ENCODE data around the gene BMP4. TPM values are rescaled to one million over a fixed set of nuclear protein-coding genes. Genes with fewer than 3 reads are reported as not detected.

Gene BMP4
- total RNA-seq, 2 donors from 2014 or later = 0.21 TPM; not detected in 1

DNA sequence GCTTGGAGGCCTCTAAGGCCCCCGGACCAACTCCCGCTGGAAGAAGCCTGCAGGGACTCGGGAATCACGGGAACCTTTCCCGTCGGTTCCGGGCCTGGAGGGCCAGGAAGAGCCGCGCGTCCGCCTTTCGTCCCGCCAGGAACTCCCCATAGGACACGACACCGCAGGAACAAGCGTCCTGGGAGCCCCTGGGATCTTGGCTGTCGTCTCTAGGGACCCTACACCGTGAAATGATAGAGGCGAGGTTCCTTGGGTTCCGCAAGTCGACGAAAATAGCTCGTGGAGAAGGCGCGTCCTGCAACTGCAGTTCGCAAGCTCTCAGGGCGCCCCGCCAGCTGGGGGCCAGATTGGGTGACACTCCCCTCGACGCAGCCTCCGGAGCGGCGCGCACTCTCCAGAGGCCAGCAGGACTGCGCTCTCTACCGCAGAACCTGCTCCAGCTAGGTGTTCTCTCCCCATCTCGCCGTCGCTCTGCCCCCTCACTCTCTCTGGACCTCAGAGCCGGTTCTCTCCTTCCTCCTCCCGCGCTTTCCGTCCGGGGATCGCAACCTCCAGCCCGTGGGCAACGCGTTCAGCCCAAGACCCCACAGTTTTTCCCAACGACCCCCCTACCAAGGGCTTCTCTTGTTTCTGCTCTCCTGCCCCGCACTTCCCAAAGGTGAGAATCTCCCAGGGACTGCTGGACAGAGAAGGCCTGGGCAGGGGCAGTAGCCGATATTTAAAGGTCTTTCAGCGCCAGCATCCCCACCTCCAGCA lies 776 bp downstream of the BMP4 start:
- peak overlapping the region; percentile 77 to 92 for H3K4me3 Mint-ChIP-seq
- H3K27me3 Mint-ChIP-seq (ENCODE audit: low read depth) = peaks cover 68% of the 10 kb centered on the region
- H3K27ac Mint-ChIP-seq = no peak overlapping the region
- ATAC-seq (replicated peaks in 1 of 2) = peak; percentile 33 to 35
- H3K9me3 Mint-ChIP-seq = no peaks in the 10 kb centered on the region
- peaks cover 31% of the 10 kb centered on the region for H3K4me1 Mint-ChIP-seq (ENCODE audit: low read depth)
- no peaks in the 10 kb centered on the region for H3K36me3 Mint-ChIP-seq (ENCODE audit: insufficient read depth in 2 of 2)
- peak; percentile 4 to 24 for DNase-seq

DNA sequence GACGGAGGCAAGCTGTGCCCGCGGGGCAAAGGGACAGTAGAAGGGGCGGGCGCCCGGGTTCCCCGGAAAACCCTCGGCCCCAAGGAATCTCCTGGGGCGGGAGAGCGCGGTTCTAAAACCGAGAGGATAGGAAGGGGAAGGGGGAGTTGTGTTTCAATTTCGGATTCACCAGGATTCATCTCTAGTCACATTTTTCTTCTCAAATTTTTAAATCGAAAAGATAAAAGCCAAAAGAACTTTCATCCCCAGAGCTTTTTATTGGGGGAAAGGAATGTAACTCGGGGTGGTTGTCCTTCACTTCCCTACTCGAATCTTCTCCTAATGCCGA lies 1.4 kb downstream of the BMP4 start:
- H3K27ac Mint-ChIP-seq = no peak overlapping the region
- DNase-seq (no peak), ATAC-seq (replicated peaks in 1 of 2) (no peak)
- H3K36me3 Mint-ChIP-seq (ENCODE audit: insufficient read depth in 2 of 2) = no peaks in the 10 kb centered on the region
- peaks cover 68% of the 10 kb centered on the region for H3K27me3 Mint-ChIP-seq (ENCODE audit: low read depth)
- peak overlapping the region; percentile 77 to 92 for H3K4me3 Mint-ChIP-seq
- no peaks in the 10 kb centered on the region for H3K9me3 Mint-ChIP-seq
- H3K4me1 Mint-ChIP-seq (ENCODE audit: low read depth) = peaks cover 31% of the 10 kb centered on the region

DNA sequence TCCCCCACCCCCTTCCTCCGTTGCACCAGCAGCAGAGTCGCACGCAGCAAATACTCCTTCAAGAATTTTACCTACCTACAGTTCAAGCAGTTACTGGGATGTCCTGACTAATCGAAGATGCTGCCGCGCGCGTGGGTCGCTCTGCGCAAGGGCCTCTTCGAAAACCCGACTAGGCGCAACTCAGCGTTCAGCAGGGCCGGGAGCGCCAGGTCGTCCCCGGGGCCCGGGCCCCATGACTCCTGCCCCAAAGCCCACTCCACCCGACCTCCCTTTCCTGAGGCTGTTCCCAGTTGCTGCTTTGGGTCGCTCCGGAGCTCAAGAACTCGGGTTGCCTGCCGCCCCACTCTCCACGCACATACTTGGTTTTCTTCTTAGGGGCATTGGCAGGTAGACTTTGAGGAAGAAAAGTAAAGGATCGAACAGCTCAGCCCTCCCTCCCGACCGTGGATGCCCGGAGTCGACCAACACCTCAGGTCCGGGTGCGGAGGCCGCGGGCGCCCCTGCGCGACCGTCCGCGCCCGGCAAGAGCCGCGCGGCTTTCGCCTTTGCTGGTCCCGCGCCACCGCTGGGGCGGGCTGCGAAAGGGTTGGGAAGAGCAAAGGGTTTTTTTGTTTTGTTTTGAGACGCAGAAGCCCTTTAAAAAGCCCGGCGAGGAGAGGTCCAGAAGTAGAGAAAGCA lies 1.9 kb downstream of the BMP4 start:
- ATAC-seq (replicated peaks in 1 of 2) (peak; percentile 26 to 38), DNase-seq (peak; percentile 27 to 34)
- no peak overlapping the region for H3K27ac Mint-ChIP-seq
- peaks cover 68% of the 10 kb centered on the region for H3K27me3 Mint-ChIP-seq (ENCODE audit: low read depth)
- peaks cover 31% of the 10 kb centered on the region for H3K4me1 Mint-ChIP-seq (ENCODE audit: low read depth)
- H3K36me3 Mint-ChIP-seq (ENCODE audit: insufficient read depth in 2 of 2) = no peaks in the 10 kb centered on the region
- peak overlapping the region; percentile 77 to 92 for H3K4me3 Mint-ChIP-seq
- H3K9me3 Mint-ChIP-seq = no peaks in the 10 kb centered on the region

DNA sequence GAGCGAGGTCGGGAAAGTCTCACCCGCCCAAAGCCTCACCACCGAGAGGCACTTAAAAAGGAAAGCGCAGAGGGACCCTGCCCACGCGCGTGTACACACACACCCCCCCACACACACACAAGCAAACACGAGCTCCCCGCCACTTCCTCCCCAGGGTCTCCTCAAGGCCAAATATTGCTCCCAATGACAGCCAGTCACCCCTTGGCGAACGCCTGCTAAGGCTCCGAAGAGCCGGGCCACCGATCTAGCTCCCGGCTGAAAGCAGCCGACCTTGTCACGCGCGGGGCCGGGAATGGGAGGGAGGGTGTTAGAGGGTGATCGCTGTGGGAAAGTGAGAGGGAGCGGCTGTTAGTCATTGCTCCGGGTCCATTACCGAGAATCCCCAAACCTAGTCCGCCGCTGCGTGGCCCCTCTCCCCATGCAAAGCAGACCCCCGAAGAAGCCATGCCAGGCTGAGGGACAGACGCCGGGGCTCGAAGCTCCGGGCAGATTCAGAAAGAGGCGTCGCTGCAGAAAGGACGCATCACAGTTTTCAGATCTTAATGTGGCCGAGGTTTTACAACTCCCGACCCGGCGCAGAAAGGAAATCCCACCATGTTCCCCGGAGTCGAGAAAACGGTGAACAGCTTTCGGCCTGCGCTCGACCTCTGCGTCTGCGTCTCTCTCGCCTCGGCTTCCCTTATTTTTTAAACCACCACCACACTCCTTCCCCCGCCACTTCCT lies 2.6 kb downstream of the BMP4 start:
- ATAC-seq (replicated peaks in 1 of 2) (peak; percentile 27 to 28), DNase-seq (peak in 1 of 2 donors; percentile 12)
- no peaks in the 10 kb centered on the region for H3K36me3 Mint-ChIP-seq (ENCODE audit: insufficient read depth in 2 of 2)
- no peaks in the 10 kb centered on the region for H3K9me3 Mint-ChIP-seq
- H3K4me3 Mint-ChIP-seq = peak overlapping the region; percentile 77 to 92
- peaks cover 64% of the 10 kb centered on the region for H3K27me3 Mint-ChIP-seq (ENCODE audit: low read depth)
- no peak overlapping the region for H3K27ac Mint-ChIP-seq
- H3K4me1 Mint-ChIP-seq (ENCODE audit: low read depth) = peaks cover 31% of the 10 kb centered on the region

DNA sequence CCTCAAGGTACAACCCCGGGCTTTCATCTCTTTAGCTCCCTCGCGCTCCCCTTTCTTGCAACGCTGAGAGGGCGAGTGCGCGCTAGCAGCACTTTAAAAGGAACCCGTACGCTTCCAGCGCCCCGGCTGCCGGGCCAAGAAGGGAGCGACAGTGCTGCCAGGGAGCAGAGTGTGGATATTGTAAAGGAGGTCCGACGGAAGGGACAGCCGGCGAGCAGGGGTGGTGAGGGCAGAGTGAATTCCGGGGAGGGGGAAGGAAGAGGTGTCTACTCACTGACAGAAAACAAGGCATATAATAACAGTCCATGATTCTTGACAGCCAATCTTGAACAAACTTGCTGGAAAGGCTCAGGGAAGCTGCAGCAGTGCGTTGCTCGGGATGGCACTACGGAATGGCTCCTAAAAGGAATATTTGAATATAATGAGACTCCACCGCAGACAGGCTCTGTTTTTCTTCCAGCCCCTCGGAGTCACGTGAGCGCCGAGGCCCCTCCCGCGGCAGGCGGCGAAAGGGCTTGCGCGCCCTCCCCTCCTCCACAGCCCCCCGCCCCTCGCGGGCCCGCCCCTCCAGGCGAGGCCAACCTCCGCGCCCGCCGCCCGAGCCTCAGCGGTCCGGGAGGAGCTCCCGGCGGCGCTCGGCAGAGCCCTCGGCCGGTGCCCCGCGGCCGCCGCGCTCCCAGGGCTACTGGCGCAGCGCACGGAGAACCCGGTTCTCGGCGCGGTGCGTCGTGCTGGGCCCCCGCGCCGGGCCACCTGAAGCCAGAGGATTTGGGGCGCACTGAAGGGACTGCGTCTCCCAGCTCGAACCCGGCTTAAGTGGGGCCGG lies 3.4 kb downstream of the BMP4 start:
- Mint-ChIP-seq H3K27me3 (ENCODE audit: low read depth) (peaks cover 61% of the 10 kb centered on the region), H3K4me1 (ENCODE audit: low read depth) (peaks cover 31% of the 10 kb centered on the region), H3K36me3 (ENCODE audit: insufficient read depth in 2 of 2) (no peaks in the 10 kb centered on the region), H3K27ac (no peak overlapping the region), H3K4me3 (peak overlapping the region; percentile 84 to 92), H3K9me3 (no peaks in the 10 kb centered on the region)
- ATAC-seq (replicated peaks in 1 of 2) (peak; percentile 56 to 58), DNase-seq (peak; percentile 20 to 38)

DNA sequence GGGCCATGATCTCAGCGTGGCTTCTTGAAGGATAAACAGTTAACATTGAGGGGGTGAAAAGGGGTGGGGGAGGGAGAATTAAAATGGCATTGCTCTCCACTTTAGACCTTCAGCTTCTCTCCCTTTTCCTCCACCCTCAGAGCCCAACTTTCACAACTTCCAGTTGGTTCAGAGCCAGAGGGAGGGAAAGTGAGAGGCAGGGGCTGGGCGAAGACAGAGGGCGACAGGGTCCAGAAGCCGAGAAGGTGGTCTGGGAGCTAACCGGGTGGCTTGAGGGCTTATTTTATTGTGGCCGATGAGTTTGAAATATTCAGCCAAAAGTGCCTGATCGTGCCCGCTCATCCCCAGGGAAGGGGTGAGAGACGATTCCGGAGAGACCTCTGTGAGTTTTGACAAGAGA lies 4.1 kb downstream of the BMP4 start:
- ATAC-seq (replicated peaks in 1 of 2) = no peak
- H3K4me3 Mint-ChIP-seq = peak overlapping the region; percentile 78 to 84
- H3K9me3 Mint-ChIP-seq = no peaks in the 10 kb centered on the region

DNA sequence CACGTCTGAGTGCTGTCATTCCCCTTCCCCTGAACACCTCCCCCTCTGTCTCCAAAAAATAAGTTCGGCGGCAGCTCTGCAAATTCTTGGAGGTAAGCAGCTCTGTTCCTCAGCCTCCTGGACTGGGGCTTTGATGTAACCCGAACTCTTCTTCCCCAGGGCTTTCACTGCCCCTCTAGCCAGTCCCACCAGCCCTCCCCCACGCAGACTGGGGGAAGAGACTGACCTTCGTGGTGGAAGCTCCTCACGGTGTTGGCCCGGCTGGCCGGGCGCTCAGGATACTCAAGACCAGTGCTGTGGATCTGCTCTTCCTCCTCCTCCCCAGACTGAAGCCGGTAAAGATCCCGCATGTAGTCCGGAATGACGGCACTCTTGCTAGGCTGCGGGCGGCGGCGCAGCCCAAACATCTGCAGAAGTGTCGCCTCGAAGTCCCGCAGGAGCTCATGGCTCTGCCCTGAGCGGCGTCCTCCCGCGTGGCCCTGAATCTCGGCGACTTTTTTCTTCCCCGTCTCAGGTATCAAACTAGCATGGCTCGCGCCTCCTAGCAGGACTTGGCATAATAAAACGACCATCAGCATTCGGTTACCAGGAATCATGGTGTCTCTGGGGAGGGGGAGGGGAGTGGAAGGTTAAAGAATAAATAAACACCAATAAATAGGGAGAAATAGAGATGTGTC lies 4.9 kb downstream of the BMP4 start:
- Mint-ChIP-seq H3K4me3 (peak overlapping the region in 1 of 2 donors; percentile 39), H3K9me3 (no peaks in the 10 kb centered on the region), H3K36me3 (ENCODE audit: insufficient read depth in 2 of 2) (no peaks in the 10 kb centered on the region), H3K4me1 (ENCODE audit: low read depth) (peaks cover 31% of the 10 kb centered on the region), H3K27me3 (ENCODE audit: low read depth) (peaks cover 63% of the 10 kb centered on the region), H3K27ac (no peak overlapping the region)
- DNase-seq (no peak), ATAC-seq (replicated peaks in 1 of 2) (no peak)

More for the DNA sequence above, 4.1 kb downstream of the BMP4 start:
- Mint-ChIP-seq H3K4me1 (ENCODE audit: low read depth) (peaks cover 31% of the 10 kb centered on the region), H3K36me3 (ENCODE audit: insufficient read depth in 2 of 2) (no peaks in the 10 kb centered on the region), H3K27me3 (ENCODE audit: low read depth) (peaks cover 64% of the 10 kb centered on the region), H3K27ac (no peak overlapping the region)
- no peak for DNase-seq

DNA sequence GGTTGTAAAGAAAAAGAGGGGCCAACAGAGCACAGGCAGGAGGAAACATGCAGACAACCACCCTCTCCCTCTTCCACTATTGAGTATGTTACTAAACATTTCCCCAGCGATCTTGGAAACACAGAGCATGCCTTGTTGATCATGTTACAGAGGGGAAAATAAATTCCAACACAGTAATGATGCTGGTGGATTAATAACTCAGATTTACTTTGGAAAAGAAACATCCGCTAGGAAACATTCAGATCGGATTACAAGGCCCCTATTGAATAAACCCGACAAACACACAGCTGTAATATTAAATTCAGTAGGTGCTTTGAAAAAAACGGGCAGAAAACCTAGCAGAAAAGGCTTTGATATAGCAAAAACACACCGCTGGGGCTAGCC lies 5.4 kb downstream of the BMP4 start:
- H3K4me1 Mint-ChIP-seq (ENCODE audit: low read depth) = peaks cover 30% of the 10 kb centered on the region

DNA sequence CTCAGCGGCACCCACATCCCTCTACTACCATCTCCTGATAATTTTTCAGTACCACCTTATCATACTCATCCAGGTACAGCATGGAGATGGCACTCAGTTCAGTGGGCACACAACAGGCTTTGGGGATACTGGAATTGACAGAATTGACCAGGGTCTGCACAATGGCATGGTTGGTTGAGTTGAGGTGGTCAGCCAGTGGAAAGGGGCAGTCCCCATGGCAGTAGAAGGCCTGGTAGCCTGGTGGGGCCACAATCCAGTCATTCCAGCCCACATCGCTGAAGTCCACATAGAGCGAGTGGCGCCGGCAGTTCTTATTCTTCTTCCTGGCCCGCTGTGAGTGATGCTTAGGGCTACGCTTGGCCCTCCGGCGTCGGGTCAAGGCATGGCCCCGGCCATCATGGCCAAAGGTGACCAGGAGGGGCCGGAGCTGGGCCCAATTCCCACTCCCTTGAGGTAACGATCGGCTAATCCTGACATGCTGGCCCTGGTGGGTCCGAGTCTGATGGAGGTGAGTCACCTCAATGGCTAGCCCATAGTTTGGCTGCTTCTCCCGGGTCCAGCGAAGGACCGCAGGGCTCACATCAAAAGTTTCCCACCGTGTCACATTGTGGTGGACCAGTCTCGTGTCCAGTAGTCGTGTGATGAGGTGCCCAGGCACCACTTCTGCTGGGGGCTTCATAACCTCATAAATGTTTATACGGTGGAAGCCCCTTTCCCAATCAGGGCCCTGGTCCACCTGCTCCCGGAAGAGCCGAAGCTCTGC lies 6.4 kb downstream of the BMP4 start:
- H3K36me3 Mint-ChIP-seq (ENCODE audit: insufficient read depth in 2 of 2) = no peaks in the 10 kb centered on the region
- H3K9me3 Mint-ChIP-seq = no peaks in the 10 kb centered on the region
- H3K27ac Mint-ChIP-seq = no peak overlapping the region
- peaks cover 19% of the 10 kb centered on the region for H3K4me1 Mint-ChIP-seq (ENCODE audit: low read depth)
- ATAC-seq (replicated peaks in 1 of 2) (no peak), DNase-seq (no peak)
- peaks cover 53% of the 10 kb centered on the region for H3K27me3 Mint-ChIP-seq (ENCODE audit: low read depth)
- H3K4me3 Mint-ChIP-seq = no peak overlapping the region

More for the DNA sequence above, 5.4 kb downstream of the BMP4 start:
- Mint-ChIP-seq H3K4me3 (no peak overlapping the region), H3K9me3 (no peaks in the 10 kb centered on the region), H3K27ac (no peak overlapping the region), H3K36me3 (ENCODE audit: insufficient read depth in 2 of 2) (no peaks in the 10 kb centered on the region), H3K27me3 (ENCODE audit: low read depth) (peaks cover 60% of the 10 kb centered on the region)
- ATAC-seq (replicated peaks in 1 of 2) (no peak), DNase-seq (no peak)

DNA sequence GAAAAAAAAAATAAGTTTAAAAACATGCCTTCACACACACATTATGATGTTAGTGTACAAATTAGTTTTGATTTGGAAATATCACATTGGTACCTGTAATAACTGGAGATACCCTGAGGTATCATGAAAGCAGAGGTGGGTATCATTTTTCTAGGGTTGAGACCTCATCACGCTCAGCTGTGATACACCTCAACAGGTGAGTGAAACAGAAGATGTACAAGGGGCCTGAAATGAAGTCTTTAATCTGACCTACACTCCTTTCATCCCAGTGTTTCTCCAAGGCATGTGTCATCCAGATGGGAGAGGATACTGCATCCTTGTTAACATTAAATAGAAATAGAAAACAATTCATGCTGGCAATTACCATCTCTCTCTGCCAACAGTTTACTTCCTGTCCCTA lies 7.4 kb downstream of the BMP4 start:
- Mint-ChIP-seq H3K9me3 (no peaks in the 10 kb centered on the region), H3K4me1 (ENCODE audit: low read depth) (peaks cover 13% of the 10 kb centered on the region), H3K36me3 (ENCODE audit: insufficient read depth in 2 of 2) (no peaks in the 10 kb centered on the region), H3K4me3 (no peak overlapping the region), H3K27me3 (ENCODE audit: low read depth) (peaks cover 53% of the 10 kb centered on the region), H3K27ac (no peak overlapping the region)
- ATAC-seq (replicated peaks in 1 of 2) = no peak
- DNase-seq = no peak

DNA sequence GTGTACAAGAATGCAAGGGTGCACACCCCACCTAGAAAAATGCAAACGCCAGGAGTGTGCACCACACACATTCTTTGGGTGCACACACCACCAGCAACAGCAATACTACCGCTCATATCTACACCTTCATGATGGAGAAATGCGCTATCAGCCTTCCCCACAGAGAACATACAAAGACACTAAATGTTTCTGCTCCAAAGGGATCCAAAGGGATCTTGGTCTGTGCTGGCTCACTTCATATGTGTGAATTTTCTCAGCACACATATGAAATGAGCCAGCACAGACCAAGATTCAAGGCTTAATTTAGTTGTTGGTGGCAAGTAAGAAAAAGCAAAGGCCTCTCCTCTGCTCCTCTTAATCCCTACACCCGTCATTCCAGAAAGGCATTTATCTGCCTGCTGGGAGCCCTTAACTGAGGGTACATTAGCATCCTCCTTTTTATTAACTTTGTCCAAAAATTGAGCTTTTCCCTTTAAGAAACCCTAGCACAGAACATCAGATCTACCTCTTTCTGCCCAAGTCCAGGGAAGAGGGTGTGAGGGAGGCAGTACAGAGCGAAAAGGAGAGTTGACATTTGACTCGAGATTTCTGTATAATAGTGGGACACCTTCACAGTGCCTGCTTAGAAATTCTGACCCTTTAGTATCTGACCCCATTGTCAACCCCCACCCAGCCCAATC lies 8.3 kb downstream of the BMP4 start:
- Mint-ChIP-seq H3K4me1 (ENCODE audit: low read depth) (peaks cover 6% of the 10 kb centered on the region), H3K9me3 (no peaks in the 10 kb centered on the region), H3K27ac (no peak overlapping the region), H3K36me3 (ENCODE audit: insufficient read depth in 2 of 2) (no peaks in the 10 kb centered on the region), H3K27me3 (ENCODE audit: low read depth) (peaks cover 50% of the 10 kb centered on the region), H3K4me3 (no peak overlapping the region)
- DNase-seq (no peak), ATAC-seq (replicated peaks in 1 of 2) (no peak)

Data from activated T-cell treated with anti-CD3 and anti-CD28 coated beads, Interleukin-2, amount 50 U/mL, for 72 hours (primary cell).